Thyroid gland (tissue), 4 donors: ENCODE results near the gene SART3.

Experiments used
- POLR2A ChIP-seq, 2 donors: fragments of 450-650 bp; IDR thresholded peaks; one replicate each; pipeline ENCODE4 v1.6.1; 2017; ENCODE audit warnings: antibody characterized with exemption in 2 of 2, mild to moderate bottlenecking in 2 of 2, moderate library complexity in 1 of 2
- TF ChIP-seq, protein P1 (sequence below), 6 experiments: fragments of 200-600 bp in 3 of 6; fragments of 450-650 bp in 3 of 6; sonication (generic) in 3 of 6; IDR thresholded peaks; one replicate each; pipeline ENCODE4 v1.5.1; 2016 to 2019; ENCODE audit warnings: antibody characterized with exemption in 6 of 6, mild to moderate bottlenecking in 2 of 6, inconsistent platforms in 1 of 6, moderate library complexity in 1 of 6

DNA sequence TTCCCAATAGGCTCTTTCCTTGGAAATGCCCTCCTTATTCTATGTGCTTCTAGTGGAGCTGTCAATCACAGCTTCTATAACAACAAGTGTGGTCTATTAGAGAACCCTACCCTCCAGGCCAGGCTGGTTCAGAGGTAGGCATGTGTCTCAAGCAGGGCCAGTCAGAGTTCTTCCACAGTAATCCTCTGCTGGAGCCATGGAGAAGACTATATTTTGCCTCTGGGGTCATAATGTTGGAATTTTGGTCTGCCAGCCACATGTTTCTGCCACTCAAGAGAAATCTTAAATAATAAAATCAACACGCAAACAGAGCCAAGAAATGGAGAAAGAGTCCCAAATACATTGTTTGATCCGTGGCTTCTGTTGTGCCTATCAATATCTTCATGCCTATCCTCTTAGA lies 69.7 kb downstream of the SART3 start:
- TF ChIP-seq POLR2A (IDR thresholded peaks at IDR 0.05) = no peak
- TF ChIP-seq, protein P1, sequence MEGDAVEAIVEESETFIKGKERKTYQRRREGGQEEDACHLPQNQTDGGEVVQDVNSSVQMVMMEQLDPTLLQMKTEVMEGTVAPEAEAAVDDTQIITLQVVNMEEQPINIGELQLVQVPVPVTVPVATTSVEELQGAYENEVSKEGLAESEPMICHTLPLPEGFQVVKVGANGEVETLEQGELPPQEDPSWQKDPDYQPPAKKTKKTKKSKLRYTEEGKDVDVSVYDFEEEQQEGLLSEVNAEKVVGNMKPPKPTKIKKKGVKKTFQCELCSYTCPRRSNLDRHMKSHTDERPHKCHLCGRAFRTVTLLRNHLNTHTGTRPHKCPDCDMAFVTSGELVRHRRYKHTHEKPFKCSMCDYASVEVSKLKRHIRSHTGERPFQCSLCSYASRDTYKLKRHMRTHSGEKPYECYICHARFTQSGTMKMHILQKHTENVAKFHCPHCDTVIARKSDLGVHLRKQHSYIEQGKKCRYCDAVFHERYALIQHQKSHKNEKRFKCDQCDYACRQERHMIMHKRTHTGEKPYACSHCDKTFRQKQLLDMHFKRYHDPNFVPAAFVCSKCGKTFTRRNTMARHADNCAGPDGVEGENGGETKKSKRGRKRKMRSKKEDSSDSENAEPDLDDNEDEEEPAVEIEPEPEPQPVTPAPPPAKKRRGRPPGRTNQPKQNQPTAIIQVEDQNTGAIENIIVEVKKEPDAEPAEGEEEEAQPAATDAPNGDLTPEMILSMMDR (IDR thresholded peaks at IDR 0.05) = no peak
